HG03039 (cell line): Measurements from ENCODE around the gene KCTD15.

ENCODE experiments used
- ATAC-seq: cut with Tn5 transposase; IDR thresholded peaks from one replicate; pipeline ENCODE4 v1.9.1; 2021; ENCODE audit warnings: mild to moderate bottlenecking, moderate library complexity; ENCODE audit not compliant: unreplicated experiment

KCTD15 gene, protein sequence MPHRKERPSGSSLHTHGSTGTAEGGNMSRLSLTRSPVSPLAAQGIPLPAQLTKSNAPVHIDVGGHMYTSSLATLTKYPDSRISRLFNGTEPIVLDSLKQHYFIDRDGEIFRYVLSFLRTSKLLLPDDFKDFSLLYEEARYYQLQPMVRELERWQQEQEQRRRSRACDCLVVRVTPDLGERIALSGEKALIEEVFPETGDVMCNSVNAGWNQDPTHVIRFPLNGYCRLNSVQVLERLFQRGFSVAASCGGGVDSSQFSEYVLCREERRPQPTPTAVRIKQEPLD

GRCh38 chr19:33796164-33796875 lies at the start of gene KCTD15:
Gene KCTD15, plus strand, starts transcription at chr19:33796870. Its CDS starts 3,585 bp downstream, at chr19:33800455.
- no peak for ATAC-seq

- ATAC-seq = no peak
These were observed 49.4 kb upstream of the KCTD15 start for GRCh38 chr19:33747273-33747672.

DNA sequence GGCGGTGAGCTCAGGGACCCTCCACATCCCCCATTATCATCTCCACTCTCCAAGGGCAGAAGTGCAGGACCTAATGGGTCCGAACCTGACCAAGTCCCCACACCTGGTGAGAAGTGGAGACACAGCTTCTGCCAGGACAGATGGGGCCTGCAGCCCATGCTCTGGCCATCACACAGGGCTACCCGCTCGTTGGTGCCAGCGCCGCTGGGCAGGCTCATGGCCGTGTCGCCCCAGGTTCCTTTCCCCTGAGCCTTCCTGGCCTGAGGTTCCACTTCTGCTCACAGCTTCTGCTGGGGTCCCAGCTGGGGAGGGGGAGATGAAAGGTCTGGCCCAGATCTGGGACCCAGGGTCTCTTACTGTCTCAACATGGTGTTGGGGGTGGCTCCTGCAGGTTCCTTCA lies 48.4 kb upstream of the KCTD15 start:
- ATAC-seq = no peak

DNA sequence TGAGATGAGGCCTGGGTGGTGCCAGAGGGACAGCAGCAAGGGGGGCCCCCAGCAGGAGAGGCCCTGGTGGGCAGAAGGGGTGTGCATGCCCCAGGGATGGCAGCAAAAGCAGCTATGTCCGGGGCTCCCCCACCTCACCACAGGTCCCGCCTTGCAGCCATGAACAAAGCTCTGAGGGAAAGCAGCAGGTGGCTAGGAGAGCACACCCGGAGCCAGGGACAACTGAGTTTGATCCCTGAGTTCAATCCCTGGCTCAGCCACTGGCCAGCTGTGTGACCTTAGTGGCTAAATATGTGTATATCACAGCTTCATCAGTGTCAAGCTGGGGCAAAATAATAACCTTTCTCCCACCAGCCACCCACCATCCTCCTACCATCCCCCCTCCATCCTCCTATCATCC lies 47.7 kb upstream of the KCTD15 start:
- no peak for ATAC-seq

GRCh38 chr19:33749619-33750175 lies 47.0 kb upstream of the KCTD15 start:
- ATAC-seq = no peak

- no peak for ATAC-seq
These were observed 45.9 kb upstream of the KCTD15 start for GRCh38 chr19:33750587-33751435.

DNA sequence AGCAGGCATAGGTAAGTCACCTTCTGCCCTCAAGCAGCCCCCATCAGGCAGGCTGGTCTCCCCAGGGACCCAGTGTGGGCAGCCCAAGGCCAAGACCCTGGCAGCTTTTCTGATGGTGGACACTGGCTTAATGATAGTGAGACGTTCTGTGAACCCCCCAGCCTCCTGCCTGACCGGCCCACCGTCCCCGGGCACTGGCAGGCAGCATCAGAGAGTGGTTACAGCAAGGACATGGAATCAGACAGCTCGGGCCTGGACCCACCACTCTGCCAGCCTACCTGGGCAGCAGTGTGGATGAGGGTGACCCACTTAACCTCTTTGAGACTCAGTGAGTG lies 45.3 kb upstream of the KCTD15 start:
- no peak for ATAC-seq

GRCh38 chr19:33752018-33752800 lies 44.5 kb upstream of the KCTD15 start:
- no peak for ATAC-seq

GRCh38 chr19:33752945-33753344 lies 43.7 kb upstream of the KCTD15 start:
- no peak for ATAC-seq

DNA sequence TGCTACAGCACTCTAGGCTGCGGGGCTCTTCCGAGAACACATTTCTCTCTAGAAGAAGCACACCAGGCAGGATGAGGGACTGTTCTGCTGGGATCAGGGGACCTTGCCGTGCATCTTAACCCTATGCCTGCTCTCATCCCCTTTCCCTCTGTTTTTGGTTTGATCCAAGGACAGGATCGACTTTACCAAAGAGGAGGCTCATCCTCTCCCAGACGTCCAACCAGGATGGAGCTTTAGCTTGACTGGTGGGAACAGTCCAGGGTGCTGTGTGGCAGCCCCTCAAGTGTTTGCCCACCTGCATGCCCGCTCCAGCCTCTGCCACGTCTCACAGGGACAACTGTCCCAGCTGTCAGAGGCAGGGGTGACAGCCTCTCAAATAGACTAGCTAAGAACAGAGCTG lies 42.3 kb upstream of the KCTD15 start:
- no peak for ATAC-seq

- ATAC-seq = no peak
These were observed 41.3 kb upstream of the KCTD15 start for GRCh38 chr19:33755099-33756035.

GRCh38 chr19:33756177-33756576 lies 40.5 kb upstream of the KCTD15 start:
- no peak for ATAC-seq

DNA sequence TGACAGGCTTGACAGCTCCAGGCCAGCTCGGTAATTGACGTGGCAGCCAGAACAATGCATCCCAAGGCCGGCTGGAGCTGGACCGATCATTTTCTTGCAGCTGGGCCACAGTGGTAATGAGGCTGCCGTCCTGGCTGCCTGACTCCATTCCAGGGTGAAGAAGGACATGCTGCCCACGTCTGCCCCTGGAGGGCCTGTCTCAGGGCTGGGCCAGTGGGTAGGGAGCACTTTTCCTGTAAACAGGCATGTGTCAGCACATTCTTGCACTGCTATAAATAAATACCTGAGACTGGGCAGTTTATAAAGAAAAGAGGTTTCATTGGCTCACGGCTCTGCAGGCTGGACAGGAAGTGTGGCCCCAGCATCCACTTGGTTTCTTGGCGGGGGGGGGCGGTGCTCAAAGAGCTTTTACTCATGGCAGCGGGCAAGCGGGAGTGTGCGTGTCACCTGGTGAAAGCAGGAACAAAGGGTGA lies 38.1 kb upstream of the KCTD15 start:
- ATAC-seq = no peak

DNA sequence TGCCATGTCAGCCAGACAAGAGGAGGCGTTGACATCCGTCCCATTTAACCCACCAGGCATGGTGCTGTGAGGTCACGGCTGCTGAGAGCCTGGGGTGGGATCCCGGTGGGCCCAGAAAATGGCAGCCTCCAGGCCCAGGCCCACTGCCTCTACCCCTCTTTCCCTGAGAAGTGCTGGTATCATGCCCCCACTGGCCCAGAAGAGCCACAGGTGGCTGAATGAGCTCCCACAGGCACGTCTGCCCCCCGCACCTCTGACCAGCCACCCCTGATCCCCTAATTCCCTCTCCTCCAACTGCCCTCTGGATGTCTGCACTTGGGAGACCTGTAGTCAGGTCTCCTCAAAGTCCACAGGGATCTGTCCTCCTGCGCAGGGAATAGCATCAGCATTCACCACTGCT lies 37.3 kb upstream of the KCTD15 start:
- ATAC-seq = no peak

DNA sequence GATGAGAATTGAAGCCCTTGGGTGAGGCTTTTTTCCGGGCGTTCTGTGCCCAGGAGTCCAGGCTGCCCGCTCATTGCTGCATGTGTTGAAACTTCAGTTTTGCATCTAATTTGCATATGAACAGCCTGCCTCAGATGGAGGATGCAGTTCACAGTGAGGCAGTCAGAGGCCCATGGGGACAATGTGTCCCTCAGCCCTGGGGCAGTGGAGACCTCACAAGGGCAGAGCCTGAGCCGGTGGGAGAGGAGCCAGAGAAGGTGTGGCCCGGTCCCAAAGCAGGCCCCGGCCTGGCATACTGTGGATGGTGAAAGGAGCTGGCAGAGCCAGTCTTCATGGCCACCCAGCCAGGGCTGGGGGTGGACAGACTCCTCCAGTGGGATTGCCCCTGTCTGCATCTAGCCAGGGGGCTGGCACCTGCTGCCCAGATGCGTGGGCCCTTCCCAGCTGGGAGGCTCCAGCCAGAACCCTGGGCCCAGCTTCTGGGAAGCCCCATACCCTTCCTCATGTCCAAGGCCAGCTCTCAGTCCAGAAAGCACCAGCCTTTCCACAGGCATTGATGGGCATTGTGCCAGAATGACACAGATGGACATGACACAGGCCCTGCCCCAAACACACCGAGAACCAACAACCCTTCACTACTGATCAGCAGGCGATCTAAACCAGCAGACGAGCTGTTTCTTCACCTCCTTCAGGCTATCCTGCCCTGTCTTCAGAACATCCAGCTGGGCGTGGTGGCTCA lies 32.9 kb upstream of the KCTD15 start:
- no peak for ATAC-seq

GRCh38 chr19:33766623-33767022 lies 30.0 kb upstream of the KCTD15 start:
- no peak for ATAC-seq

DNA sequence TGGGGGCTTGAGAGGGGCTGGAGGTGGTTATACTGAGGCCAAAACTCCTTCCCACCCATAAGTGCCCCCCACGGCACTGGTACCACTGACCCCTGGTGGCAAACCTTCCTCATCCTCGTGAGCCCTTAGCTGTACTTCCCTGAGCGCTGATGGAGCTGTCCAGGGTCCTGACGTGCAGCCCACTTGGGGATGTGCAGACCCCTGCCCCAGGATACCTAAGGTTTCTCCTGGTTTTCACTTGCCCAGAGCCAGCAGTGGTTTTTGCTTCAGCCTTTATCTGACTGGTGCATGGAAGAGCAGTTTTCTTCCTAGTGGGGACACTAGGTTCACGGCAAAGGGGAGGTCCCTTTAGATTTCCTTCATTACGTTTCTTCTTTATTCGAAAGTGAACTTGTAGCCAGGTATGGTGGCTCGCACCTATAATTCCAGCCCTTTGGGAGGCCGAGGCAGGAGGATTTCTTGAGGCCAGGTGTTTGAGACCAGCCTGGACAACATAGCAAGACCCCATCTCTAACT lies 28.7 kb upstream of the KCTD15 start:
- ATAC-seq = no peak

- ATAC-seq = no peak
These were observed 27.5 kb upstream of the KCTD15 start for GRCh38 chr19:33769208-33769607.

GRCh38 chr19:33770107-33770506 lies 26.6 kb upstream of the KCTD15 start:
- ATAC-seq = no peak
